ENCODE data around the gene DAAM1.

The DAAM1 gene

DNA sequence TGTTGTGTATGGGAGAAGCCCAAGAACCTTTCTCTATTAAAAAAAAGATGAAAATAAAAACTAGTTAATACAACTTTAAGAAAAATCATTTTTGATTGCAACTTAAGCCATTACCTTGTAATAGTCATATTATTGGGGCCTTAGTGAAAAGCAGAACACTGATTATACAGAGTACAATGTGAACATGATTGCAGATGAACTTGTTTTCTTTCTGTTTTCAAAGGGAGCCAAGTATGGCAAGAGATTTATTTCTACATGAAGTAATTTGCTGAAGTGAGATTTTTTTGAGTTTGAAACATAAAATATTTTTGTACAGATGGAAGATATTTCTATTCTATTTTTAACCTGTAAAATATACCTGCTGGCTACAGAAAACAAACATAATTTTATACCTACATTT, 171.8 kb downstream of the DAAM1 start:
- no peak overlapping the region for H2AFZ ChIP-seq (ENCODE audit: low read length)
- H3K79me2 ChIP-seq (ENCODE audit: insufficient read depth, low read length): no peaks in the 10 kb centered on the region
- H3K9ac ChIP-seq (ENCODE audit: low read depth, low read length, poor library complexity, severe bottlenecking): no peak overlapping the region
- H3K4me1 ChIP-seq (ENCODE audit: insufficient read depth, low read length, poor library complexity, severe bottlenecking): peaks cover 11% of the 10 kb centered on the region
- no peak overlapping the region for H3K4me2 ChIP-seq (ENCODE audit: low read depth, low read length, poor library complexity, severe bottlenecking)
- H3K4me3 ChIP-seq (ENCODE audit: low read length, poor library complexity, severe bottlenecking): no peak overlapping the region
- no peaks in the 10 kb centered on the region for H3K27me3 ChIP-seq (ENCODE audit: insufficient read depth, low read length, poor library complexity, severe bottlenecking)
- no peaks in the 10 kb centered on the region for H4K20me1 ChIP-seq (ENCODE audit: insufficient read depth, low read length, poor library complexity, severe bottlenecking)
- no peaks in the 10 kb centered on the region for H3K9me3 ChIP-seq (ENCODE audit: insufficient read depth, low read depth, low read length)
- no peaks in the 10 kb centered on the region for H3K9me2 ChIP-seq (replicated peaks; ENCODE audit: low read depth, low read length)
- TF ChIP-seq, protein P1, sequence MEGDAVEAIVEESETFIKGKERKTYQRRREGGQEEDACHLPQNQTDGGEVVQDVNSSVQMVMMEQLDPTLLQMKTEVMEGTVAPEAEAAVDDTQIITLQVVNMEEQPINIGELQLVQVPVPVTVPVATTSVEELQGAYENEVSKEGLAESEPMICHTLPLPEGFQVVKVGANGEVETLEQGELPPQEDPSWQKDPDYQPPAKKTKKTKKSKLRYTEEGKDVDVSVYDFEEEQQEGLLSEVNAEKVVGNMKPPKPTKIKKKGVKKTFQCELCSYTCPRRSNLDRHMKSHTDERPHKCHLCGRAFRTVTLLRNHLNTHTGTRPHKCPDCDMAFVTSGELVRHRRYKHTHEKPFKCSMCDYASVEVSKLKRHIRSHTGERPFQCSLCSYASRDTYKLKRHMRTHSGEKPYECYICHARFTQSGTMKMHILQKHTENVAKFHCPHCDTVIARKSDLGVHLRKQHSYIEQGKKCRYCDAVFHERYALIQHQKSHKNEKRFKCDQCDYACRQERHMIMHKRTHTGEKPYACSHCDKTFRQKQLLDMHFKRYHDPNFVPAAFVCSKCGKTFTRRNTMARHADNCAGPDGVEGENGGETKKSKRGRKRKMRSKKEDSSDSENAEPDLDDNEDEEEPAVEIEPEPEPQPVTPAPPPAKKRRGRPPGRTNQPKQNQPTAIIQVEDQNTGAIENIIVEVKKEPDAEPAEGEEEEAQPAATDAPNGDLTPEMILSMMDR (conservative IDR thresholded peaks at IDR 0.05; ENCODE audit: low read length): no peak
- TF ChIP-seq EZH2phosphoT487 (IDR thresholded peaks at IDR 0.05; ENCODE audit: borderline replicate concordance): no peak
- no peaks in the 10 kb centered on the region for H3F3A ChIP-seq (ENCODE audit: low read depth)
- H3K36me3 ChIP-seq (ENCODE audit: insufficient read depth, low read length): 0 out of 2 replicates have a peak, but pooled peaks cover 2% of the 10 kb centered on the region

DNA sequence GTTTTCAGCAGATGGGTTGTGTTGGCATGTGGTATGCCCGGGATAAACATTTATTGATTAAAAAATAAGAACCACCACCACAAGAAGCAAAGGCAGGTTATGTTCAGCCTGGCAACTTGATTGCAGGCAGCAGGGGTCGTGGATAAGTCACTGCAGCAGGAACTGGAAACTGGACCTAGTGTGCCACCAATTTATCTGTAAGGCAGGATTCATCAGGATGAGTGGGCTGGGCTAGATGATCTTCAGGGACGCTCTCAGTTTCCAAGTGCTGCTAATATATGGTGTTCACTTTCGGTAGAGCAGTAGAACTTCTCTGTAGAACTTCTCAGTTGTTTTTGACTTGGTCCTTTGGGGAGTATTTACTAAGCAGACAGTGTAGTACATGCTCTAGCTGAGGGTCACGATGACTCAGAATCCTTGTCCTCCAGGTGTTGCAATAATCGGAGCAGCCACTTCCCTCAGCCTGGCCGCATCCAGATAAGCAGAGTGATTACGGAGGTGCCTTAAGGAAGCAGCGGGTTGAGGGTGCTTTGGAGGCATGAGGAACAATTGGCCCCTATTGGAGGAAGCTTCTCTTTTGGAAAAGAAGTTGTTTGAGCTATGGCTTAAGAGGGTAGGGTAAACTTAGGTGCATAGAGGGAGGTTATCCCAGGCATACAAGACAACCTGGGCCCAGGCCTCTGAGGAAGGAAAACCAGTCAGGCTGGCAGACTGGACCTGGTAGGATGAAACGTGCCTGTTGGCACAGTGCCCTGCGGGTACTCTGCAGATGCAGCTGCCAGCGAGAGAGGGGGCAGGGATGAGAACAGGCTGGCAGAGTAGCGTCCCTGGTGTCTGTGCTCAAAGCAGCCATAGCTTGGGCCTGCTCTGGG, 172.7 kb downstream of the DAAM1 start:
- H3K9me2 ChIP-seq (replicated peaks; ENCODE audit: low read depth, low read length): no peaks in the 10 kb centered on the region
- no peaks in the 10 kb centered on the region for H3K79me2 ChIP-seq (ENCODE audit: insufficient read depth, low read length)
- no peaks in the 10 kb centered on the region for H3F3A ChIP-seq (ENCODE audit: low read depth)
- H3K36me3 ChIP-seq (ENCODE audit: insufficient read depth, low read length): 0 out of 2 replicates have a peak, but pooled peaks cover 2% of the 10 kb centered on the region
- no peak overlapping the region for H2AFZ ChIP-seq (ENCODE audit: low read length)
- no peak overlapping the region for H3K9ac ChIP-seq (ENCODE audit: low read depth, low read length, poor library complexity, severe bottlenecking)
- H3K4me3 ChIP-seq (ENCODE audit: low read length, poor library complexity, severe bottlenecking): no peak overlapping the region
- H3K4me1 ChIP-seq (ENCODE audit: insufficient read depth, low read length, poor library complexity, severe bottlenecking): peaks cover 11% of the 10 kb centered on the region
- H4K20me1 ChIP-seq (ENCODE audit: insufficient read depth, low read length, poor library complexity, severe bottlenecking): no peaks in the 10 kb centered on the region
- H3K4me2 ChIP-seq (ENCODE audit: low read depth, low read length, poor library complexity, severe bottlenecking): no peak overlapping the region
- H3K9me3 ChIP-seq (ENCODE audit: insufficient read depth, low read depth, low read length): no peaks in the 10 kb centered on the region
- TF ChIP-seq, protein P1 (conservative IDR thresholded peaks at IDR 0.05; ENCODE audit: low read length): no peak
- TF ChIP-seq EZH2phosphoT487 (IDR thresholded peaks at IDR 0.05; ENCODE audit: borderline replicate concordance): no peak
- H3K27me3 ChIP-seq (ENCODE audit: insufficient read depth, low read length, poor library complexity, severe bottlenecking): no peaks in the 10 kb centered on the region

DNA sequence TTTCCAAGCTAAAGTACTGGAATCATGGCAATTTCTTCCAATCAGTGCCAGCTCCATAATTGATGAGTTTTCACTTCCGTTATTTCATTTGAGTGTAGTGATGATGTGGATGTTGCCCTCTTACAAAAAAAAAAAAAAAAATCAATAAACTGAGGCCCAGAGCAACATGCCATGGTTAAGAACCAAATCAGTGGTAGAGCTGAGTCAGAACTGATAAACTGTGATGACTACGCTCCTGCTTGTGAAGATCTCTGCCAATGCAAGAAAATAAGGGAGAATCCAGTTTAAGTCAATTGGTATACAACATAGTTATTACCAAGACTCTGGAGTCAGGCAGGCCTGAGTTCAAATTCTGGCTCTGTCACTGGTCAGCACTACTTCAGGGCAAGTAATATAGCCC, 174.0 kb downstream of the DAAM1 start:
- Histone ChIP-seq H3K4me2 (ENCODE audit: low read depth, low read length, poor library complexity, severe bottlenecking) (no peak overlapping the region), H3F3A (ENCODE audit: low read depth) (no peaks in the 10 kb centered on the region), H3K4me3 (ENCODE audit: low read length, poor library complexity, severe bottlenecking) (no peak overlapping the region), H3K27me3 (ENCODE audit: insufficient read depth, low read length, poor library complexity, severe bottlenecking) (no peaks in the 10 kb centered on the region), H3K36me3 (ENCODE audit: insufficient read depth, low read length) (0 out of 2 replicates have a peak, but pooled peaks cover 2% of the 10 kb centered on the region), H3K9me2 (replicated peaks; ENCODE audit: low read depth, low read length) (no peaks in the 10 kb centered on the region), H3K79me2 (ENCODE audit: insufficient read depth, low read length) (no peaks in the 10 kb centered on the region), H3K4me1 (ENCODE audit: insufficient read depth, low read length, poor library complexity, severe bottlenecking) (peaks cover 11% of the 10 kb centered on the region), H3K9ac (ENCODE audit: low read depth, low read length, poor library complexity, severe bottlenecking) (no peak overlapping the region), H4K20me1 (ENCODE audit: insufficient read depth, low read length, poor library complexity, severe bottlenecking) (no peaks in the 10 kb centered on the region), H2AFZ (ENCODE audit: low read length) (no peak overlapping the region), H3K9me3 (ENCODE audit: insufficient read depth, low read depth, low read length) (no peaks in the 10 kb centered on the region)
- no peak for TF ChIP-seq EZH2phosphoT487 (IDR thresholded peaks at IDR 0.05; ENCODE audit: borderline replicate concordance)
- TF ChIP-seq, protein P1 (conservative IDR thresholded peaks at IDR 0.05; ENCODE audit: low read length): no peak
